ENCODE measurements around the gene LRCOL1. TPM values are rescaled to one million over a fixed set of nuclear protein-coding genes. Genes with fewer than 3 reads are reported as not detected.

LRCOL1 gene
- total and polyA plus RNA-seq, 2 of the 13 experiments (the other 11 are each of a cell fraction or from before 2014, with no cell fraction given), result not detected

- TF ChIP-seq HDAC2 (CRISPR knock-in tag; IDR thresholded peaks at IDR 0.05) (peak; percentile 78), MNT (IDR thresholded peaks at IDR 0.05) (no peak), EZH2 (conservative IDR thresholded peaks at IDR 0.05; ENCODE audit: low read depth, low read length) (no peak), THYN1 (CRISPR knock-in tag; IDR thresholded peaks at IDR 0.05; ENCODE audit: borderline replicate concordance, low read depth) (no peak), ARID5B (CRISPR knock-in tag; IDR thresholded peaks at IDR 0.05) (peak; percentile 77), ZBTB26 (CRISPR knock-in tag; IDR thresholded peaks at IDR 0.05; ENCODE audit: borderline replicate concordance) (no peak), ZNF280B (CRISPR knock-in tag; IDR thresholded peaks at IDR 0.05; ENCODE audit: borderline replicate concordance) (0 out of 2 replicates have a peak, but pooled peaks have one; percentile 59), KDM5A (IDR thresholded peaks at IDR 0.05; ENCODE audit: borderline replicate concordance, low read length) (no peak), ZNF431 (CRISPR knock-in tag; IDR thresholded peaks at IDR 0.05; ENCODE audit: borderline replicate concordance, low read depth) (peak; percentile 91), ZNF670 (CRISPR knock-in tag; IDR thresholded peaks at IDR 0.05; ENCODE audit: borderline replicate concordance) (peak; percentile 82), DBP (CRISPR knock-in tag; IDR thresholded peaks at IDR 0.05; ENCODE audit: not compliant biosample characterization) (no peak), ZSCAN30 (CRISPR knock-in tag; IDR thresholded peaks at IDR 0.05) (no peak), CC2D1A (CRISPR knock-in tag; IDR thresholded peaks at IDR 0.05) (no peak), EHMT2 (IDR thresholded peaks at IDR 0.05; ENCODE audit: borderline replicate concordance, low read depth, low read length) (no peak), GABPB1 (CRISPR knock-in tag; IDR thresholded peaks at IDR 0.05) (peak; percentile 78), ZNF414 (CRISPR knock-in tag; IDR thresholded peaks at IDR 0.05) (no peak)
Measured at GRCh38 chr12:132608231-132609171, 1.9 kb downstream of the LRCOL1 start (continued).

Data from HepG2 (cell line).